Esophagus squamous epithelium (tissue), 5 donors: Measurements from ENCODE around the gene OSBPL5. TPM values are rescaled to one million over a fixed set of nuclear protein-coding genes. Genes with fewer than 3 reads are reported as not detected.

ENCODE experiments used
- DNase-seq: peaks from one replicate; lab custom pipeline; 2025; lab: John Stamatoyannopoulos, UW
- H3K27ac ChIP-seq, 4 donors: fragments of 200-600 bp; sonication (generic); one replicate each; pipeline ENCODE4 v1.5.1; 2016 to 2019; ENCODE audit warnings: mild to moderate bottlenecking in 1 of 4
- H3K27me3 ChIP-seq, 4 donors: fragments of 200-600 bp; sonication (generic); 1 replicate in 3 of 4; 2 replicates in 1 of 4; pipeline versions ENCODE4 v1.5.1 to v1.6.0; 2017 to 2021; ENCODE audit warnings: antibody characterized with exemption in 1 of 4
- H3K36me3 ChIP-seq, 3 donors: fragments of 200-600 bp; sonication (generic); one replicate each; pipeline ENCODE4 v1.5.1; 2016 to 2019
- H3K4me1 ChIP-seq, 3 donors: fragments of 200-600 bp; sonication (generic); one replicate each; pipeline ENCODE4 v1.5.1; 2017 to 2019
- H3K4me3 ChIP-seq, 4 donors: fragments of 200-600 bp; sonication (generic); 1 replicate in 3 of 4; 2 replicates in 1 of 4; pipeline ENCODE4 v1.5.1; 2016 to 2019; ENCODE audit warnings: mild to moderate bottlenecking in 2 of 4, moderate library complexity in 1 of 4
- H3K9me3 ChIP-seq, 3 donors: fragments of 200-600 bp; sonication (generic); one replicate each; pipeline ENCODE4 v1.5.1; 2016 to 2019
- CTCF ChIP-seq, 6 experiments: fragments of 450-650 bp in 4 of 6; fragments of 200-600 bp in 2 of 6; sonication (generic) in 2 of 6; IDR thresholded peaks; one replicate each; pipeline ENCODE4 v1.5.1; 2016 to 2019; ENCODE audit warnings: antibody characterized with exemption in 6 of 6, mild to moderate bottlenecking in 4 of 6, moderate library complexity in 4 of 6
- POLR2A ChIP-seq, 4 donors: fragments of 450-650 bp; IDR thresholded peaks; one replicate each; pipeline ENCODE4 v1.6.1; 2017; ENCODE audit warnings: antibody characterized with exemption in 4 of 4, mild to moderate bottlenecking in 4 of 4, moderate library complexity in 3 of 4
- WGBS, 2 donors: methylation state at CpG; one replicate each; pipeline ENCODE4 v1.1.5; 2018; 5-methylcytosine and 5-hydroxymethylcytosine counted together
- intact Hi-C: fragments of 100-400 bp; cut with DNase I; formaldehyde crosslinking; loops from one replicate; pipeline ENCODE4 v1.15.0; 2022
- total RNA-seq, 4 donors: library from RNA; depleted of rRNA; stranded (reverse); fragments of >200 nt; gene quantifications; one replicate each; pipeline ENCODE4 v1.1.0, GENCODE V29; 2016
- donor health status: DM: yes; HTN: yes; CAD: no.

The OSBPL5 gene
- total RNA-seq, 4 donors from 2014 or later, result 11.9 to 30.9 (median 17.9) TPM

GRCh38 chr11:3091846-3092602, 73.1 kb downstream of the OSBPL5 start:
- TF ChIP-seq POLR2A (IDR thresholded peaks at IDR 0.05) (no peak), CTCF (IDR thresholded peaks at IDR 0.05) (peak; percentile 97 to 100 (median 98))
- Histone ChIP-seq H3K27me3 (no peaks in the 10 kb centered on the region), H3K27ac (no peak overlapping the region), H3K4me3 (no peak overlapping the region), H3K9me3 (no peaks in the 10 kb centered on the region), H3K4me1 (peaks cover 0 to 21% (median 6%) of the 10 kb centered on the region in 3 donors), H3K36me3 (peaks cover 0 to 64% (median 10%) of the 10 kb centered on the region in 3 donors)
- DNase-seq, result no peak
- 58 to 66% methylated on average over 8 to 9 of the region's 27 CpGs for WGBS, 2 donors
- intact Hi-C loops, result loop anchor here (5.0 kb wide), 1 partner anchor 55 kb away; no protein-coding TSS in a partner anchor

GRCh38 chr11:3091081-3091845, 73.8 kb downstream of the OSBPL5 start:
- 64 to 67% methylated on average over 5 to 9 of the region's 14 CpGs for WGBS, 2 donors
- intact Hi-C loops, result loop anchor here (5.0 kb wide), 1 partner anchor 54 kb away; no protein-coding TSS in a partner anchor

GRCh38 chr11:3090096-3090901, 74.8 kb downstream of the OSBPL5 start:
- H3K36me3 ChIP-seq, result peaks cover 0 to 64% (median 10%) of the 10 kb centered on the region in 3 donors
- H3K27me3 ChIP-seq, result no peaks in the 10 kb centered on the region
- no peak for DNase-seq
- H3K9me3 ChIP-seq, result no peaks in the 10 kb centered on the region
- no peak overlapping the region for H3K4me3 ChIP-seq
- 53 to 100% methylated on average over 1 to 3 of the region's 13 CpGs for WGBS, 2 donors
- TF ChIP-seq POLR2A (IDR thresholded peaks at IDR 0.05), result no peak
- no peak for TF ChIP-seq CTCF (IDR thresholded peaks at IDR 0.05)
- peaks cover 0 to 16% (median 5%) of the 10 kb centered on the region in 3 donors for H3K4me1 ChIP-seq
- intact Hi-C loops, result loop anchor here (5.0 kb wide), 1 partner anchor 53 kb away; no protein-coding TSS in a partner anchor
- no peak overlapping the region for H3K27ac ChIP-seq

More at GRCh38 chr11:3091081-3091845, 73.8 kb downstream of the OSBPL5 start:
- no peak overlapping the region for H3K27ac ChIP-seq
- H3K4me1 ChIP-seq, result peaks cover 0 to 21% (median 6%) of the 10 kb centered on the region in 3 donors
- peaks cover 0 to 64% (median 10%) of the 10 kb centered on the region in 3 donors for H3K36me3 ChIP-seq
- no peaks in the 10 kb centered on the region for H3K27me3 ChIP-seq
- no peak for DNase-seq
- TF ChIP-seq CTCF (IDR thresholded peaks at IDR 0.05) (no peak), POLR2A (IDR thresholded peaks at IDR 0.05) (no peak)
- no peaks in the 10 kb centered on the region for H3K9me3 ChIP-seq
- no peak overlapping the region for H3K4me3 ChIP-seq

GRCh38 chr11:3089236-3090061, 75.7 kb downstream of the OSBPL5 start:
- WGBS, 2 donors, result 79 to 82% methylated on average over 9 to 14 of the region's 25 CpGs
- TF ChIP-seq CTCF (IDR thresholded peaks at IDR 0.05) (no peak), POLR2A (IDR thresholded peaks at IDR 0.05) (no peak)

More at GRCh38 chr11:3089236-3090061, 75.7 kb downstream of the OSBPL5 start:
- Histone ChIP-seq H3K36me3 (peaks cover 0 to 61% (median 10%) of the 10 kb centered on the region in 3 donors), H3K4me3 (no peak overlapping the region), H3K27me3 (no peaks in the 10 kb centered on the region), H3K27ac (no peak overlapping the region), H3K4me1 (peaks cover 0 to 11% (median 3%) of the 10 kb centered on the region in 3 donors), H3K9me3 (no peaks in the 10 kb centered on the region)
- DNase-seq, result no peak
- intact Hi-C loops, result loop anchor here (5.0 kb wide), 1 partner anchor 52 kb away; no protein-coding TSS in a partner anchor
